ENCODE results near the gene PDIK1L. TPM values are rescaled to one million over a fixed set of nuclear protein-coding genes. Genes with fewer than 3 reads are reported as not detected.

The PDIK1L gene
- 3.0 TPM for polyA plus RNA-seq (2013, experiment 1 of 2; ENCODE audit: insufficient read length)
- 3.5 TPM for polyA plus RNA-seq (2013, experiment 2 of 2; ENCODE audit: insufficient read length)

DNA sequence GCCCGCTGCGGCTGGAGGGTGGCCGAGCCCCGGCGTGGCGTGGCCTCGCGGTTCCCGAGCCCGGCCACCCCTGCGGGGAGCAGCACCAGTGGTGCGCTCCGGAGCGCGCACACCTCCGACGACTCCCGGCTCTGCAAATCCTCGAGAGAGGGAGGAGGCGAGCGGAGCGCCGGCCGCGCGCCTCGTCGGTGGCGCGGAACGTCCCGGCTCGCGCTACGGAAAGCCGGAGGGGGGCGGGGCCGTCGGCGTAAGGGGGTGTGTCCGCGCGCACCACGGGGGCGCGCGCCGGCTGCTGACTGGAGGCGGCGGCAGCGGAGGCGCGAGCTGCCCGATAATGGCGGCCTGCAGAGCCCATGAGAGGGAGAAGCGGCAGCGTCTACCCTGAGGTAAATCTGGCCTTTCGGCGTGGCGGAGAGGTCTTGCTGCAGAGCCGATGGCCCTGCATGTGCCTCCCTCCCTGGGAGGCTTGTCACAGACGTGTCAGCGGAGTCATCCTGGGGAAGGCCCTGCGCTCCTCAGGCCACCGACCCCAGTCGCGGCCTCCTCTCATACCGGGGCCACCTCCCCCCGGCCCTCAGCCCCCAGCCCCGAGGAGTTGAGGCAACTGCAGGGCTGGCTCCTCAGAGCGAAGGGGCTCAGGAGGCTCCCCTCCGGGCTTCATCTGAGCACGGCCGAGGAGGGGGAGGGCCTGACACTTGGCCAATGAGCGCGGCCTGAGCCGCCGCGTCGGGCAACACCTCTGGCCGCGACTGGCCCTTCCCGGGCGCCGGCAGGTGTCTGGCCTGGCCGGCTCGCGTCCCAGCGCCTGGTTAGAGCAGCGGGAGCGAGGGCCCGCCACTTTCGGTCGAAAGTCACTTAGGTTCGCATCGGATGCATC lies at the start of gene PDIK1L:
Gene PDIK1L (plus strand): TSS at position 295 of the 877 bp plus-strand sequence. CDS start 2,485 bp downstream, outside the sequence.
- DNase-seq = peak; percentile 96

GRCh38 chr1:26064553-26064952 lies 47.1 kb upstream of the PDIK1L start:
- no peak for DNase-seq

DNA sequence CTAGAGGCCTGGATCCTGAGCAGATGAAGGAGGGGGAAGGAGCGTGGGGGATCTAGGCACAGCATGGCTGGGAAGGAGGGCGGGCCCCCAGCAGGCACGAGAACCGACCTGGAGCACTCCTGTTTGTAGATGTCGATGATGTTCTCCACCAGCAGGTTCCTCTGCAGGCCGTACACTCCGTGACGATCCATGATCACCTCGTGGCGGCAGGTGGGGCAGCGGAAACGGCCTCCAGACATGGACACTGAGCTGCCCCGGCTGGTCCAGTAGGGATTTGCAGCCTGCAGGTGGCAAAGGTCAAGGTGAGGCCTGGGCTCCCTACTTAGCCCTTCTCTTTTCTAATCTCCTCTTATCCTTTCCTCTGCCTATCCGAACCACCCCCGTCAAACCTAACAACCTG lies 45.5 kb upstream of the PDIK1L start:
- DNase-seq = no peak

DNA sequence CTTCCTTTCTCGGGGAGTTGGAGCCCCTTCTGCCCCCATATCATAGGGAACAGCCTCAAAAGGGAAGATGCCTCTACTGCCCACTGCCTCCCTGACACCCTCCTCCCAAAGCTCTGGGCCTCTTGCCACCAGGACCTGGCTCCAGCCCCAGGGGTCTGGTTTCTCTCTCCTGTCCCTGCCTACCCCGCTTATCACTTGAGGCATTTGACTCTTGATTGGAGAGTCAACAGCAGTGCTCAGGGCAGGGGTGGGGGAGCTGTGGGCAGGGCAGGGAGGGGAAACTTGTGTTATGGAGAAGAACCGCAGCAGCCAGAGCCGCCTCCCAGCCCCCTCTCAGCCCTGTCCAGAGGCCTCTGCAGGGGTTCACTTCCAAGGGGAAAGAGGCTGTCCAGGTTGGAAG lies 44.8 kb upstream of the PDIK1L start:
- no peak for DNase-seq

- no peak for DNase-seq
These were observed 44.2 kb upstream of the PDIK1L start, which contains the start of gene TRIM63 for GRCh38 chr1:26067432-26067911. TSS of gene TRIM63 (minus strand) at chr1:26067630. CDS start at chr1:26067494, 136 bp downstream.

DNA sequence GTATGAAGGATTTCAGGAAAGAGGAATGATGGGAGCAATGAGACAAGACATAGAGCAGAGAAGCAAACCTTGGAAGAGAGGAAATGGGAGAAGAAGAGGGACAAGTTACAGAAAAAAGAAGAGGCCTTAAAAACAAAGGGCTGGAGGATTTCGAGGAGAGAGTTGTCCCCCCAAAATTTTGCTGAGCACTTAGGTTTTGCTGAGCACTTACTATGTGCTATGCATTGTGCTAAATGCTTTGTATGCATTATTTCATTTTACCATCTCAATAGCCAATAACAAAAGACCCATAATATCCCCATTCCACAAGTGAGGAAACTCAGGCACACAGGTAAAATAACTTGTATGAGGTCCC lies 41.7 kb upstream of the PDIK1L start:
- no peak for DNase-seq

- no peak for DNase-seq
These were observed 41.2 kb upstream of the PDIK1L start for GRCh38 chr1:26070296-26070962.

GRCh38 chr1:26070963-26071342 lies 40.7 kb upstream of the PDIK1L start:
- no peak for DNase-seq

GRCh38 chr1:26072305-26072704 lies 39.3 kb upstream of the PDIK1L start:
- DNase-seq = no peak

DNA sequence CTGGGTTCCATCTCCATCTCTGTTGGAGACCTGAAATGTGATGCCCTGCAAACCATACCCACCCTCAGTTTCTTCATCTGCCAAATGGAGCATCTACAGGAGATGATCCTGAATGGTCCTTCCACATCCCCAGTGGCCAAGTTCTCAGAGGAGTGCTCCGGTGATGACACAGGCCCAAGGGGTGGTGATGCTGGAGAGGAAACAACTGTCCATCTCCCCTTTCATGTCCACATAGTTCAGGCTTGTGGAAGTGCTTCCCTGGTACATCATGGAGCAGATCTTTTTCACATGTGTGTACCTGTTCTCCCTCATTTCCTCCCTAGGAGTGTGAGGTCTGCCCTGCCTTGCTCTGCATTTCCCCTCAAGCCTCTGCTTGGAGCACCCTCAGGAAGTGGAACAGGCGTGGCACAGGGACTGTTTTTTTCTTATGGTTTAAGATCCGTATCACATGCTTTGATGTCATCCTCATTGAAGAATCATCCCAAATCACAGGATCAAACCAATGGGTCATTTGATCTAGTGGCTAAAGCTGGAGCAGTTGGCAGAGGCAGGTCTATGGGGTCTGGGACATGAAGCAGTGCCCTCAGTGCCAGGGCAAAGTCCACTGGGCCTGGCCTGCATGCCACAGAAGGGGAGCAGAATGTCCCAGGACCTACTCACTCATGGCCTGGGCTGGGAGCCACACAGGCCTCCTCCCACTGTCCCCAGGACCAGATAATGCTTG lies 36.0 kb upstream of the PDIK1L start:
- DNase-seq = no peak

DNA sequence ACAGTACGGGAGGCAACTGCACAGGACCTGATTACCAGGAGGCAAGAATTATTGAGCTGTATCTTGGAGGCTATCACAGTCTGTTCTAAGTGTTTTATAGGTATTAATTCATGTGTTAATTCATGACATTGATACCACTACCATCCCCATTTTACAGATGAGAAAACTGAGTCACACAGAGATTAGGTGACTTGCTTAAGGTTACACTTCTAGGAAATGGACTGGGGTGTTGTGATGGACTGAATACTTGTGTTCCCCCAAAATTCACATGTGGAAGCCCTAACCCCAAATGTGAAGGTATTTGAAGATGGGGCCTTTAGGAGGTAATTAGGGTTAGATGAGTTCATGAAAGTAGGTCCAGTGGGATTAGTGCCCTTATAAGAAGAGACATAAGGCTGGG lies 34.1 kb upstream of the PDIK1L start:
- DNase-seq = no peak

DNA sequence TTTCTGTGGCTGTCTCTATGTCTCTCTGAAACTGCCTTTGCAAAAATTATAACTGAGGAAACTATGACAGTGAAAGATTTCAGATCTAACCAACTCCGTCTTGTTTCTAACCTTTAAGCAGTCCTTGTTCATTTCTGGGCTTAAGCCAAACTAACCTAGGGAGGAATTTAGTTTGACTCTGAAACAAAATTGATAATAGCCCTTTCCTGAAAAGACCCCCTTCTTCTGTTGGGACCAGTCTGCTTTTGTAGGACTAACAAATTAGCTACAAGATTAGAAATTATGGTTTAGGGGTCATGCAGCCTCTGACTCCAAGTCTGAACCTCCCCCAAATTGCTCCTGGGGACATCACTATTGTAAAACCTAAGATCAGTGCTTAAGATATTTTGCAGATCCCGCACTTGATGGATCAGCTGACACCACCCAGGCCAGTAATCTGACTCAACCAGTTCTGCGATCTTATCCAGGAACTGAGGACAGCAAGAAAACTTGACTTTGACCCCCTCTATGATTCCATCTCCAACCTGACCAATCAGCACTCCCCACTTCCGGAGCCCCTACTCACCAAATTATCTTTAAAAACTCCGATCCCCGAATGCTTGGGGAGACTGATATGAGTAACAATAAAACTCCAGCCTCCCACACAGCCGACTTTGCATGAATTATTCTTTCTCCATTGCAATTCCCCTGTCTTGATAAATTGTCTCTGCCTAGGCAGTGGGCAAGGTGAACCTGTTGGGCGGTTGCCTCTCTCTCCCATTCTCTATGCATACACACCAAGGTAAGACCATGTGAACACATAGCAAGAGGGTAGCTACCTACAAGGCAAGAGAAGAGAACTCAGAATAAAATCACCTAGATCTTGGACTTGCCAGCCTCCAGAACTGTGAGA lies 33.1 kb upstream of the PDIK1L start:
- no peak for DNase-seq

- DNase-seq = no peak
These were observed 32.5 kb upstream of the PDIK1L start for GRCh38 chr1:26079178-26079563.

DNA sequence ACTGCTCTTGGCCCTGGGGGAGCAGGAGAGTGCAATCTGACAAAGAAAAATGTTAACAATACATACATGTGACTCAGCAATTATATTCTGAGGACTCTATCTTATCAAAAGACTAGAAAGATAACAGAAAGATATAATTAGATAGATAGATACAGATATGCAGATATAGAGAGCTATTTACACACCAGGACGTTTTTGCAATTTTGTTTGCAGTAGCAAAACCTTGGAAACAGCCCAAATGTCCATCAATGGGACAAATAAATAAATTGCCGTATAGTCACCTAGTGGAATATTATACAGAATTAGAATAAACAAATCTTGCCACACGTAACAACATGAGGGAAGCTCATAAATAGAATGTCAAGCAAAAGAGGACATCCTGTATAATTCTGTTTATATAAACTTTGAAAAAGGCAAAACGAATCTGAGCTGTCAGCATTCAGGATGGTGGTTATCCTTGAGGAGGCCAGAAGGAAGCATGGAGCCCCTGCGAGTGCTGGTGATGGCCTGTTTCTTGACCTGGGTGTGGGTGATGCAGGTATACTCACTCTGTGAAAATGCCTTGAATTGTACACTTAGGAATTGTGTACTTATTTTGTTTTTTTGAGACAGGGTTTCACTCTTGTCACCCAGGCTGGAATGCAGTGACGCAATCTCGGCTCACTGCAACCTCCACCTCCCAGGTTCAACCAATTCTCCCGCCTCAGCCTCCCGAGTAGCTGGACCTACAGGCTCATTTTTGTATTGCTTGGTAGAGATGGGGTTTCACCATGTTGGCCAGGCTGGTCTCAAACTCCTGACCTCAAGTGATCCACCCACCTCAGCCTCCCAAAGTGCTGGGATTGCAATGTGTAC lies 31.4 kb upstream of the PDIK1L start:
- no peak for DNase-seq

GRCh38 chr1:26081267-26082019 lies 30.2 kb upstream of the PDIK1L start:
- no peak for DNase-seq

DNA sequence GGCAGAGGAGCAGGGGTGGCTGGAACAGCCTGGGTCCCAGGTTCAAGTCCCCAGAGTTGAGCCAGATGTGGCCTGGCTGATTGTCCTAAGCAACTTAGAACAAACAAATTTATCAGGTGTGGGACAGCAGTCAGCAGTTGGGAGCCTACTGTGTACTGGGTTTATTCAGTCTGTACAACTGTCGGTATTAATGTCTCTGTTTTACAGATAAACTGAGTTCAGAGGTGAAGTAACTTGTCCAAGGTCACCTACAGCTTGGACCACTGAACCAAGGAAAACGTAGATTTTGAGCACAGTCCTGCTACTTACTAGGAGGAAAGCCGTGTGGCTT lies 29.6 kb upstream of the PDIK1L start:
- no peak for DNase-seq

DNA sequence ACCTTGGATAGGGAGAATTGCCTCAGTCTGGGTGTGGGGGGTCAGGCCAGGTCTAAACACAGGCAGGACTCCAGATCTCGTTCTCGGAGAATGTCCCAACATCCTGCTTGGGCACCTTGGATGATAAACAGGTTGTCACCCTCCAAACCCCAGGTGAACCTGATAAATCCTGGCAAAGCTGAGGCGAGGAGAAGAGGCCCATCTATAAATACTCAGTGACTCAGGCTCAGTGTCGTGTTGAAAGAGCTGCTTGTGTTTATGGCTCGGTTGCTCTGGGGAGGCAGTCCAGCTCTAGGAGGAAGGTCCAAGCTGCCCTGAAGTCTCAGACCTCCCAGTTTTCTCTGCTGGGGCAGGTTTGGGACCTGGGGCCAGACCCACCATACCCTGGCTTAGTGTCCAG lies 28.4 kb upstream of the PDIK1L start:
- DNase-seq = no peak

DNA sequence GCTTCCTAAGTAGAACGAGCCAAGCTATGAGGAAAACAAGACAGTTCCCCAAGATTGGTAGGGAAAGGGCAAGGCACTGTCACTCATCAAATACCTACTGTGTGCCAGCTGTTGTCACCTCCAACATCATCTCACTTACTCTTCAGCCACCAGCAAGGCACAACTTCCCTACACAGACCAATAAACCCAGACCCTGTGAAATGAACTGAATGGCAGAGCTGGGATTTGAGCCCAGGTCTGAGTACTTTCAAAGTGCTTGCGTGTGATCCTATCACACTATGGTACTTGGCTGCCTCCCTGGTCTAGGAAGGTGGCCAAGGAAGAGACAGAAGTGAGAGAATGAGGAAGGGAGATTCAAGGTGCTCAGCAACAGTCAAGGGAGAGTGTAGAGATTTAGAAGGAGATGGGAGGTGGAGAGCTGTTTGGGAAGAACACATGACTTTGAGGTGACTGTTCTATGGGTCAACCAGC lies 27.5 kb upstream of the PDIK1L start:
- DNase-seq = no peak

GRCh38 chr1:26084844-26085243 lies 26.8 kb upstream of the PDIK1L start:
- DNase-seq = no peak

GRCh38 chr1:26089125-26089524 lies 22.5 kb upstream of the PDIK1L start:
- no peak for DNase-seq
